ENCODE results near the gene CERCAM. TPM values are rescaled to one million over a fixed set of nuclear protein-coding genes. Genes with fewer than 3 reads are reported as not detected.
"Not testable (repeated sequence)": the region's sequence is repeated elsewhere in the genome, so short reads cannot be mapped to it uniquely, and the experiment has no call there.

Gene CERCAM
- total RNA-seq, 1 donor from 2014 or later: 9.3 TPM

DNA sequence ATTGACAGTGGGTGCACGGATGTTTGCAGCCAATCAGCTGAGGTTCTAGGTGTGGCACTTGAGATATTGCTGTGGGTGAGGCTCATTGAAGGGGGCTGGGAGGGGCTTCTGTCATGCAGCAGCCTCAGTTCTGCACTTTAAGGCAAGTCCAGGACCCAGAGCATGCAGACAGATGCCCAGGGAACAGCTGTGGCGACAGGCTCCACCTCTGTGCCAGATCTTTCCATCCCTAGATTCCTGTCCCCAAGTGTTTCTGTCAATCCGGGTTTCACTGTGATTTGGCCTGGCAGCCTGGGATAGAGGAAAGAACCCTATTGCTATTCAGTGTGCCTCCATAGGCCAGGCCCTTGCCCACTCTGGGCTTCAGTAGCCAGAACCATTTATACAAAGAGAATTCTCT lies 20.8 kb upstream of the CERCAM start:
- Mint-ChIP-seq H3K36me3 (ENCODE audit: low read depth) (no peaks in the 10 kb centered on the region), H3K4me3 (ENCODE audit: low read depth) (no peak overlapping the region), H3K4me1 (ENCODE audit: low read depth) (no peaks in the 10 kb centered on the region), H3K27ac (no peak overlapping the region), H3K9me3 (no peaks in the 10 kb centered on the region), H3K27me3 (ENCODE audit: low read depth) (peaks cover 14% of the 10 kb centered on the region)
- intact Hi-C loops (cut with micrococcal nuclease): no loop called here
- no peak for DNase-seq (ENCODE audit: low spot score)

- Mint-ChIP-seq H3K27me3 (ENCODE audit: low read depth) (peaks cover 15% of the 10 kb centered on the region), H3K4me1 (ENCODE audit: low read depth) (no peaks in the 10 kb centered on the region), H3K27ac (no peak overlapping the region), H3K9me3 (no peaks in the 10 kb centered on the region), H3K4me3 (ENCODE audit: low read depth) (no peak overlapping the region), H3K36me3 (ENCODE audit: low read depth) (no peaks in the 10 kb centered on the region)
- DNase-seq (ENCODE audit: low spot score): no peak
- intact Hi-C loops (cut with micrococcal nuclease): no loop called here
Observed at GRCh38 chr9:128404560-128404959, 16.1 kb upstream of the CERCAM start.

DNA sequence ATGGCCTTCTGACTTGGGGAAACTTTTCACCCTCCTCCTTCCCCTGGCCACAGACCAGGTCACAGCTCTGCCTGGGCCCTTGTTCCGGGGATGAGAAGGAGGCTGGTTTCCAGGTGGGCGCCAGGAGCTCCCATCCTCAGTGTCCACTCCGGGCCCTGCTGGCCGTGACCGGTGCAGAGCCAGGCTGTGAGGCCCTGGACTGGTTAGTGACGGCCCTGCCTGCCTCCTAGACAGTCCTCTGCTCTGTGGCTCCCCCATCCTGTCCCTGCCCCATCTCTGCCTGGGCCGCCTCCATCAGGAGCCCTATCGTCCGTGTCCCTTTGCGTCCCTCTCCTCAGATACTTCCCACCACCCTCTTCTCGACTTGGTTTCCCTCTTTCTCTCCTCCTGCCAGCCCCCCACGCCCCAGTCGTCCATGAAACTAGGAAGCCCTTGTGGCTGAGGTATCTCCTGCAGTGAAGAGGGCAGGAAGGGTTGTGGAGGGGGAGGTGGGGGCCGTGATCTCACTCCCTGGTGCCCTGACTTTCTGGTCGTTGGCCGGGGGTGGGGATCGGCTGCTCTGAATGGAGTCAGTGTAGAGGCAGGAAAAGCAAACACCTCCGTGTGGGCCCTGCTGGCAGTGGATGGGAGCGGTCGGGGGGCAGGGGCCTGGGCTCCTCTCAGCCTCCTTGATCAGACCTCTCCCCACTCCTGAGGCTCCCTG lies 15.4 kb upstream of the CERCAM start:
- intact Hi-C loops (cut with micrococcal nuclease): no loop called here
- Mint-ChIP-seq H3K36me3 (ENCODE audit: low read depth) (no peaks in the 10 kb centered on the region), H3K4me3 (ENCODE audit: low read depth) (no peak overlapping the region), H3K9me3 (no peaks in the 10 kb centered on the region), H3K4me1 (ENCODE audit: low read depth) (no peaks in the 10 kb centered on the region), H3K27ac (no peak overlapping the region), H3K27me3 (ENCODE audit: low read depth) (peaks cover 22% of the 10 kb centered on the region)
- DNase-seq (ENCODE audit: low spot score): no peak

DNA sequence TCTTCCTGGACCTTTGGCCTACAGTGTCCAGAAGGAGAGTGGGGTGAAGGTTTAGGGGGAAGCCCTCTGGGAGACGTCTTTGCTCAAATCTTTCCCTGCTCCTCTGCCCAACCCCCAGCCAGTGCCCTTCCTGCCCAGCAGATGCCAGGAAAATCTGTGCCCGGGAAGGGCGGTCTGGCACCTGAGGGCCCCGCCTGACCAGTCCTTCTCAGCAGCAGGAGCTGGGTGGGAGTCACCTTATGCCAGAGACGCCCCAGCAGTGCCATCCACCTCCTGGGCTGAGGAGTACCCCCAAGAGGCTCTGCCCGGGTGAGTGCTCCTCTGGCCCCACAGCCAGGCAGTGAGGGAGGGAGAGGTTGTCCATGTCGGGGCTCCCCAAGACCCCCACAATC lies 14.9 kb upstream of the CERCAM start:
- H3K27me3 Mint-ChIP-seq (ENCODE audit: low read depth): peaks cover 26% of the 10 kb centered on the region
- no peak overlapping the region for H3K4me3 Mint-ChIP-seq (ENCODE audit: low read depth)
- no peak overlapping the region for H3K27ac Mint-ChIP-seq
- H3K4me1 Mint-ChIP-seq (ENCODE audit: low read depth): no peaks in the 10 kb centered on the region
- no peaks in the 10 kb centered on the region for H3K9me3 Mint-ChIP-seq
- H3K36me3 Mint-ChIP-seq (ENCODE audit: low read depth): no peaks in the 10 kb centered on the region
- intact Hi-C loops (cut with micrococcal nuclease): no loop called here
- DNase-seq (ENCODE audit: low spot score): no peak

- no peaks in the 10 kb centered on the region for H3K4me1 Mint-ChIP-seq (ENCODE audit: low read depth)
- no peak overlapping the region for H3K27ac Mint-ChIP-seq
- H3K9me3 Mint-ChIP-seq: no peaks in the 10 kb centered on the region
- H3K27me3 Mint-ChIP-seq (ENCODE audit: low read depth): peaks cover 30% of the 10 kb centered on the region
- H3K4me3 Mint-ChIP-seq (ENCODE audit: low read depth): no peak overlapping the region
- no peak for DNase-seq (ENCODE audit: low spot score)
- H3K36me3 Mint-ChIP-seq (ENCODE audit: low read depth): no peaks in the 10 kb centered on the region
- intact Hi-C loops (cut with micrococcal nuclease): no loop called here
Observed at GRCh38 chr9:128406848-128407391, 13.7 kb upstream of the CERCAM start.

DNA sequence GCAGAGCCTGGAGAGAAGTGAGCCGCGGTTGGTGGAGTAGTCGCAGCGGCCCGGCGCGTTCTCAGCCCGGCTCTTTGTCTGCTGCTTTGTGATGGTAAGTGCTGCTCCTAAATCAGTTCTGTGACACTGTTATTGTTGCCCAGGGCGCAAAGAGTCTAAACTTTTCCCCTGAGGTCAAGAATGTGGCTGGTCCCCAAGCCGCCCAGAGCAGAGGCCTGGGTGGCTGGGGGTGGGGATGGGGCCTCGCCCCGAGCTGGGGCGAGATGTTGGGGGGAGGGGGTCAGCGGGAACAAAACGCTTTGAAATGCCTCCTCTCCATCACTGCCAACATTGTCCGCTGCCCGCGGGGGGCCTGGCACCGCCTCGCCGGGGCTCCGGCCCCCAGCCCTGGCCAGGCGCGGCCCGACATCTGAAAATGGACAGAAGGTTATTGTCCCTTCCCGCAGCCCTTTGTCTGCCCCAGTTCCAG lies 11.7 kb upstream of the CERCAM start:
- Mint-ChIP-seq H3K36me3 (ENCODE audit: low read depth) (no peaks in the 10 kb centered on the region), H3K4me1 (ENCODE audit: low read depth) (no peaks in the 10 kb centered on the region), H3K9me3 (no peaks in the 10 kb centered on the region), H3K27me3 (ENCODE audit: low read depth) (peaks cover 35% of the 10 kb centered on the region), H3K4me3 (ENCODE audit: low read depth) (no peak overlapping the region), H3K27ac (no peak overlapping the region)
- no peak for DNase-seq (ENCODE audit: low spot score)
- intact Hi-C loops (cut with micrococcal nuclease): no loop called here

- no peak overlapping the region for H3K27ac Mint-ChIP-seq
- intact Hi-C loops (cut with micrococcal nuclease): no loop called here
- H3K4me1 Mint-ChIP-seq (ENCODE audit: low read depth): no peaks in the 10 kb centered on the region
- H3K36me3 Mint-ChIP-seq (ENCODE audit: low read depth): no peaks in the 10 kb centered on the region
- H3K4me3 Mint-ChIP-seq (ENCODE audit: low read depth): no peak overlapping the region
- DNase-seq (ENCODE audit: low spot score): no peak
- no peaks in the 10 kb centered on the region for H3K9me3 Mint-ChIP-seq
- H3K27me3 Mint-ChIP-seq (ENCODE audit: low read depth): peaks cover 36% of the 10 kb centered on the region
Observed at GRCh38 chr9:128409450-128409849, 11.2 kb upstream of the CERCAM start.

- intact Hi-C loops (cut with micrococcal nuclease): loop anchor here (10.0 kb wide), 1 partner anchor 115 kb away; no protein-coding TSS in a partner anchor
- H3K27me3 Mint-ChIP-seq (ENCODE audit: low read depth): peaks cover 40% of the 10 kb centered on the region
Observed at GRCh38 chr9:128409978-128410377, 10.7 kb upstream of the CERCAM start.

GRCh38 chr9:128411364-128412119 lies 9.1 kb upstream of the CERCAM start:
- no peaks in the 10 kb centered on the region for H3K36me3 Mint-ChIP-seq (ENCODE audit: low read depth)
- peaks cover 54% of the 10 kb centered on the region for H3K27me3 Mint-ChIP-seq (ENCODE audit: low read depth)
- peaks cover 6% of the 10 kb centered on the region for H3K4me1 Mint-ChIP-seq (ENCODE audit: low read depth)
- no peak overlapping the region for H3K4me3 Mint-ChIP-seq (ENCODE audit: low read depth)
- no peaks in the 10 kb centered on the region for H3K9me3 Mint-ChIP-seq
- intact Hi-C loops (cut with micrococcal nuclease): loop anchor here (1.0 to 10.0 kb wide), 2 partner anchors 49 to 117 kb away; no protein-coding TSS in a partner anchor
- no peak for DNase-seq (ENCODE audit: low spot score)
- H3K27ac Mint-ChIP-seq: no peak overlapping the region

More at GRCh38 chr9:128409978-128410377, 10.7 kb upstream of the CERCAM start:
- no peaks in the 10 kb centered on the region for H3K9me3 Mint-ChIP-seq
- DNase-seq (ENCODE audit: low spot score): no peak
- no peak overlapping the region for H3K4me3 Mint-ChIP-seq (ENCODE audit: low read depth)
- no peaks in the 10 kb centered on the region for H3K4me1 Mint-ChIP-seq (ENCODE audit: low read depth)
- no peaks in the 10 kb centered on the region for H3K36me3 Mint-ChIP-seq (ENCODE audit: low read depth)
- no peak overlapping the region for H3K27ac Mint-ChIP-seq

- Mint-ChIP-seq H3K27ac (no peak overlapping the region), H3K9me3 (no peaks in the 10 kb centered on the region), H3K27me3 (ENCODE audit: low read depth) (peaks cover 53% of the 10 kb centered on the region), H3K4me1 (ENCODE audit: low read depth) (peaks cover 8% of the 10 kb centered on the region), H3K4me3 (ENCODE audit: low read depth) (no peak overlapping the region), H3K36me3 (ENCODE audit: low read depth) (no peaks in the 10 kb centered on the region)
- DNase-seq (ENCODE audit: low spot score): peak; percentile 25
- intact Hi-C loops (cut with micrococcal nuclease): loop anchor here (1.0 to 10.0 kb wide), 2 partner anchors 50 to 117 kb away; no protein-coding TSS in a partner anchor
Observed at GRCh38 chr9:128412120-128412790, 8.4 kb upstream of the CERCAM start.

DNA sequence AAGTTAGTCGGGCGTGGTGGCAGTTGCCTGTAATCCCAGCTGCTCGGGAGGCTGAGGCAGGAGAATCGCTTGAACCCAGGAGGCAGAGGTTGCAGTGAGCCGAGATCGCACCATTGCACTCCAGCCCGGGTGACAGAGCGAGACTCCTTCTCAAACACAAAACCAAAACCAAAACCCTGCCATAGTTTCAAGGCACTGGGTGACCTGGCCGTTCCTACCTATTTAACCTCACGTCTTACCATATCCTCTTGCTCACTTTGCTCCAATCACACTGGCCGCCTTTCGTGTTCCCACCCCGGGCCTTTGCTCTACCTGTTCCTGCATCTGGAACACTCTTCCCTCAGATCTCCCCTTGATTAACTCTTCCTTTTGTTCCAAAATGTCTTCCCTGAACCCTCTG lies 6.9 kb upstream of the CERCAM start:
- DNase-seq (ENCODE audit: low spot score); H3K27ac Mint-ChIP-seq; H3K4me1 Mint-ChIP-seq (ENCODE audit: low read depth); H3K36me3 Mint-ChIP-seq (ENCODE audit: low read depth); H3K9me3 Mint-ChIP-seq; H3K4me3 Mint-ChIP-seq (ENCODE audit: low read depth): not testable (repeated sequence)
- H3K27me3 Mint-ChIP-seq (ENCODE audit: low read depth): peaks cover 50% of the 10 kb centered on the region
- intact Hi-C loops (cut with micrococcal nuclease): loop anchor here (10.0 kb wide), 1 partner anchor 119 kb away; no protein-coding TSS in a partner anchor

DNA sequence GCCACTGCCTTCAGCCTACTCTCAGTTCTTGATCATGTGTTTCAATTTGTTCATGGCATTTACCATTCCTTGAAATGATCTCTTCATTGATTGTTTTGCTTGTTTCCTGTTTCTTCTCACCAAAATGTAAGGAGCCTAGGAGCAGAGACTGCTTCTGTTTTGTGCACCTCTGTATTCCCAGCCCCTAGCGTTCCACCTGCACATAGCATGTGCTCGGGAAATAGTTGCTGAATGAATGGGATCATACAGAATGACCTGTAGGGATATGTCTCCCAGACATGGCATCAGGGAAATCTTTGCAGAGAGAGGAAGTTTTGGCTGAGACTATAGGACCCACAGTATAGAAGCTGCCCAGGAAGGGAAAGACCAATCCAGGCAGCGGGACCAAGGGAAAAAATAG lies 6.2 kb upstream of the CERCAM start:
- Mint-ChIP-seq H3K9me3 (no peaks in the 10 kb centered on the region), H3K36me3 (ENCODE audit: low read depth) (no peaks in the 10 kb centered on the region), H3K27ac (no peak overlapping the region), H3K4me1 (ENCODE audit: low read depth) (peaks cover 8% of the 10 kb centered on the region), H3K27me3 (ENCODE audit: low read depth) (peaks cover 55% of the 10 kb centered on the region), H3K4me3 (ENCODE audit: low read depth) (no peak overlapping the region)
- intact Hi-C loops (cut with micrococcal nuclease): loop anchor here (10.0 kb wide), 1 partner anchor 120 kb away; no protein-coding TSS in a partner anchor
- DNase-seq (ENCODE audit: low spot score): no peak
